AG10803 (cell line): ENCODE data around the gene SLC35F3.

Experiments
- DNase-seq: peaks from one replicate; pipeline ENCODE4 v3.0.0; 2010; ENCODE audit warnings: low read depth
- H3K4me3 ChIP-seq: 2 replicates; pipeline ENCODE4 v1.5.1; 2011; ENCODE audit warnings: mild to moderate bottlenecking, low read length, control low read depth
- CTCF ChIP-seq: conservative IDR thresholded peaks from 2 replicates; pipeline ENCODE4 v1.5.1; 2011; ENCODE audit warnings: mild to moderate bottlenecking, low read length, control low read depth, inconsistent platforms

The SLC35F3 gene

GRCh38 chr1:234279021-234279420 lies 374.5 kb downstream of the SLC35F3 start:
- no peak for DNase-seq
- TF ChIP-seq CTCF, result no peak
- no peak overlapping the region for H3K4me3 ChIP-seq

GRCh38 chr1:234280500-234280899 lies 376.0 kb downstream of the SLC35F3 start:
- no peak overlapping the region for H3K4me3 ChIP-seq
- TF ChIP-seq CTCF, result no peak
- DNase-seq, result no peak

GRCh38 chr1:234281826-234282489 lies 377.5 kb downstream of the SLC35F3 start:
- no peak for TF ChIP-seq CTCF
- H3K4me3 ChIP-seq, result no peak overlapping the region
- peak; percentile 11 for DNase-seq

- no peak overlapping the region for H3K4me3 ChIP-seq
- no peak for TF ChIP-seq CTCF
- no peak for DNase-seq
These were observed 381.7 kb downstream of the SLC35F3 start for GRCh38 chr1:234286206-234286605.

GRCh38 chr1:234288946-234289345 lies 384.5 kb downstream of the SLC35F3 start:
- H3K4me3 ChIP-seq, result no peak overlapping the region
- peak; percentile 25 for DNase-seq
- no peak for TF ChIP-seq CTCF

- TF ChIP-seq CTCF, result no peak
- no peak overlapping the region for H3K4me3 ChIP-seq
- no peak for DNase-seq
These were observed 385.2 kb downstream of the SLC35F3 start for GRCh38 chr1:234289538-234290305.

GRCh38 chr1:234292011-234292410 lies 387.5 kb downstream of the SLC35F3 start:
- TF ChIP-seq CTCF, result no peak
- H3K4me3 ChIP-seq, result no peak overlapping the region
- DNase-seq, result no peak
